Neural cell (in vitro differentiated cells): ENCODE results near the gene PTPRS.

Source experiments
- EP300 ChIP-seq: fragments of 450-650 bp; conservative IDR thresholded peaks from 2 replicates; pipeline ENCODE4 v1.6.1; 2014; ENCODE audit warnings: antibody characterized with exemption, mild to moderate bottlenecking, moderate library complexity; ENCODE audit not compliant: poor library complexity, severe bottlenecking
- EZH2 ChIP-seq: fragments of 200-600, 300-800 bp; shearing (Covaris generic), sonication (generic); IDR thresholded peaks from 2 replicates; pipeline ENCODE4 v1.6.1; 2014; ENCODE audit warnings: antibody characterized with exemption, low read length, borderline replicate concordance, mild to moderate bottlenecking; ENCODE audit not compliant: insufficient read depth, poor library complexity, severe bottlenecking
- MXI1 ChIP-seq: fragments of 450-650 bp; conservative IDR thresholded peaks from 2 replicates; pipeline ENCODE4 v1.6.1; 2014; ENCODE audit warnings: antibody characterized with exemption, mild to moderate bottlenecking; ENCODE audit not compliant: poor library complexity, severe bottlenecking
- POLR2AphosphoS5 ChIP-seq: IDR thresholded peaks from 2 replicates; pipeline ENCODE4 v1.6.1; 2012
- RAD21 ChIP-seq: fragments of 450-650 bp; conservative IDR thresholded peaks from 2 replicates; pipeline ENCODE4 v1.6.1; 2014; ENCODE audit warnings: antibody characterized with exemption, mild to moderate bottlenecking, moderate library complexity
- SMC3 ChIP-seq: fragments of 450-650 bp; conservative IDR thresholded peaks from 2 replicates; pipeline ENCODE4 v1.6.1; 2014; ENCODE audit warnings: antibody characterized with exemption, mild to moderate bottlenecking, moderate library complexity; ENCODE audit not compliant: poor library complexity
- TAF1 ChIP-seq: IDR thresholded peaks from 2 replicates; pipeline ENCODE4 v1.6.1; 2012; ENCODE audit warnings: low read depth
- TF ChIP-seq, protein P1 (sequence below): fragments of 450-650 bp; IDR thresholded peaks from 2 replicates; pipeline ENCODE4 v1.5.1; 2014; ENCODE audit warnings: antibody characterized with exemption, mild to moderate bottlenecking, moderate library complexity; ENCODE audit not compliant: poor library complexity, severe bottlenecking
- TF ChIP-seq, protein P2 (sequence below): IDR thresholded peaks from 2 replicates; pipeline ENCODE4 v1.6.1; 2012; ENCODE audit warnings: borderline replicate concordance

DNA sequence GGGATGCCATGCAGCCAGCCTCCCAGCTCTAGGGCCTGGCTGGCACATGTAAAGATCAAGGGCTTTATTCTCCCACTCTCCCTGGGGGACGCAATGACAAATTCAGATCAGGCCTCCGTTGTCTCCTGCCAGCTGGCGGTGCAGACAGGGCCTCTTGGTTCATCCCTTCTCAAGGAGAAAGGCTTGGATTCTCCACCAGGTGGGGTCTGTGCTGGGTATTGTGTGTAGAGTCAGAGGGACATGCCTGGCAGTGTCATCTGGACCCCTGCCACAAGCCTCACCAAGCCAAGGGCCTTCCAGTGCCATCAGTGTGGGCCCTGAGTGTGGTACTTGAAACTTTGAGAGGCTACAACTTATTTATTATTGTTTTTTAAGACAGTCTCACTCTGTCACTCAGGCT lies 8.4 kb upstream of the PTPRS start:
- peak; percentile 14 for TF ChIP-seq RAD21
- no peak for TF ChIP-seq EZH2
- TF ChIP-seq SMC3 = no peak
- TF ChIP-seq, protein P1, sequence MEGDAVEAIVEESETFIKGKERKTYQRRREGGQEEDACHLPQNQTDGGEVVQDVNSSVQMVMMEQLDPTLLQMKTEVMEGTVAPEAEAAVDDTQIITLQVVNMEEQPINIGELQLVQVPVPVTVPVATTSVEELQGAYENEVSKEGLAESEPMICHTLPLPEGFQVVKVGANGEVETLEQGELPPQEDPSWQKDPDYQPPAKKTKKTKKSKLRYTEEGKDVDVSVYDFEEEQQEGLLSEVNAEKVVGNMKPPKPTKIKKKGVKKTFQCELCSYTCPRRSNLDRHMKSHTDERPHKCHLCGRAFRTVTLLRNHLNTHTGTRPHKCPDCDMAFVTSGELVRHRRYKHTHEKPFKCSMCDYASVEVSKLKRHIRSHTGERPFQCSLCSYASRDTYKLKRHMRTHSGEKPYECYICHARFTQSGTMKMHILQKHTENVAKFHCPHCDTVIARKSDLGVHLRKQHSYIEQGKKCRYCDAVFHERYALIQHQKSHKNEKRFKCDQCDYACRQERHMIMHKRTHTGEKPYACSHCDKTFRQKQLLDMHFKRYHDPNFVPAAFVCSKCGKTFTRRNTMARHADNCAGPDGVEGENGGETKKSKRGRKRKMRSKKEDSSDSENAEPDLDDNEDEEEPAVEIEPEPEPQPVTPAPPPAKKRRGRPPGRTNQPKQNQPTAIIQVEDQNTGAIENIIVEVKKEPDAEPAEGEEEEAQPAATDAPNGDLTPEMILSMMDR = no peak
- TF ChIP-seq POLR2AphosphoS5 = no peak
- TF ChIP-seq, protein P2, sequence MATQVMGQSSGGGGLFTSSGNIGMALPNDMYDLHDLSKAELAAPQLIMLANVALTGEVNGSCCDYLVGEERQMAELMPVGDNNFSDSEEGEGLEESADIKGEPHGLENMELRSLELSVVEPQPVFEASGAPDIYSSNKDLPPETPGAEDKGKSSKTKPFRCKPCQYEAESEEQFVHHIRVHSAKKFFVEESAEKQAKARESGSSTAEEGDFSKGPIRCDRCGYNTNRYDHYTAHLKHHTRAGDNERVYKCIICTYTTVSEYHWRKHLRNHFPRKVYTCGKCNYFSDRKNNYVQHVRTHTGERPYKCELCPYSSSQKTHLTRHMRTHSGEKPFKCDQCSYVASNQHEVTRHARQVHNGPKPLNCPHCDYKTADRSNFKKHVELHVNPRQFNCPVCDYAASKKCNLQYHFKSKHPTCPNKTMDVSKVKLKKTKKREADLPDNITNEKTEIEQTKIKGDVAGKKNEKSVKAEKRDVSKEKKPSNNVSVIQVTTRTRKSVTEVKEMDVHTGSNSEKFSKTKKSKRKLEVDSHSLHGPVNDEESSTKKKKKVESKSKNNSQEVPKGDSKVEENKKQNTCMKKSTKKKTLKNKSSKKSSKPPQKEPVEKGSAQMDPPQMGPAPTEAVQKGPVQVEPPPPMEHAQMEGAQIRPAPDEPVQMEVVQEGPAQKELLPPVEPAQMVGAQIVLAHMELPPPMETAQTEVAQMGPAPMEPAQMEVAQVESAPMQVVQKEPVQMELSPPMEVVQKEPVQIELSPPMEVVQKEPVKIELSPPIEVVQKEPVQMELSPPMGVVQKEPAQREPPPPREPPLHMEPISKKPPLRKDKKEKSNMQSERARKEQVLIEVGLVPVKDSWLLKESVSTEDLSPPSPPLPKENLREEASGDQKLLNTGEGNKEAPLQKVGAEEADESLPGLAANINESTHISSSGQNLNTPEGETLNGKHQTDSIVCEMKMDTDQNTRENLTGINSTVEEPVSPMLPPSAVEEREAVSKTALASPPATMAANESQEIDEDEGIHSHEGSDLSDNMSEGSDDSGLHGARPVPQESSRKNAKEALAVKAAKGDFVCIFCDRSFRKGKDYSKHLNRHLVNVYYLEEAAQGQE = no peak
- no peak for TF ChIP-seq EP300
- TF ChIP-seq TAF1 = no peak
- no peak for TF ChIP-seq MXI1
